ENCODE results near the gene POLE4.

The POLE4 gene

GRCh38 chr2:74941284-74941683, 17.2 kb upstream of the POLE4 start:
- no peak for DNase-seq

GRCh38 chr2:74942263-74942662, 16.2 kb upstream of the POLE4 start:
- no peak for DNase-seq

GRCh38 chr2:74944987-74945787, 13.3 kb upstream of the POLE4 start:
- no peak for DNase-seq

- DNase-seq = no peak
These were observed 12.6 kb upstream of the POLE4 start for GRCh38 chr2:74945788-74946331.

- no peak for DNase-seq
These were observed 10.7 kb upstream of the POLE4 start for GRCh38 chr2:74947703-74948102.

GRCh38 chr2:74948779-74949178, 9.7 kb upstream of the POLE4 start:
- DNase-seq = no peak

- no peak for DNase-seq
These were observed 7.2 kb upstream of the POLE4 start for GRCh38 chr2:74951211-74951754.

- DNase-seq = no peak
These were observed 5.9 kb upstream of the POLE4 start for GRCh38 chr2:74952575-74952974.

- DNase-seq = no peak
These were observed 4.5 kb upstream of the POLE4 start for GRCh38 chr2:74953796-74954499.

GRCh38 chr2:74954500-74954874, 4.0 kb upstream of the POLE4 start:
- DNase-seq = no peak

- no peak for DNase-seq
These were observed 563 bp upstream of the POLE4 start for GRCh38 chr2:74957886-74958273.

GRCh38 chr2:74959106-74959751, 786 bp downstream of the POLE4 start:
- no peak for DNase-seq

GRCh38 chr2:74966887-74967286, 8.4 kb downstream of the POLE4 start:
- no peak for DNase-seq

- DNase-seq = no peak
These were observed 16.6 kb downstream of the POLE4 start for GRCh38 chr2:74975016-74975415.

GRCh38 chr2:74979844-74980243, 21.4 kb downstream of the POLE4 start:
- no peak for DNase-seq

- DNase-seq = no peak
These were observed 24.1 kb downstream of the POLE4 start for GRCh38 chr2:74982577-74982976.

GRCh38 chr2:74983631-74984392, 25.4 kb downstream of the POLE4 start:
- DNase-seq = no peak

- DNase-seq = no peak
These were observed 26.6 kb downstream of the POLE4 start for GRCh38 chr2:74984947-74985637.

- no peak for DNase-seq
These were observed 27.7 kb downstream of the POLE4 start for GRCh38 chr2:74985978-74986609.

- DNase-seq = no peak
These were observed 33.5 kb downstream of the POLE4 start for GRCh38 chr2:74991977-74992376.

GRCh38 chr2:74999468-74999867, 41.0 kb downstream of the POLE4 start:
- no peak for DNase-seq

- peak; percentile 23 for DNase-seq
These were observed 43.6 kb downstream of the POLE4 start for GRCh38 chr2:75002007-75002406.
